IgD-negative memory B cell (primary cell): ENCODE measurements around the gene MXRA7. TPM values are rescaled to one million over a fixed set of nuclear protein-coding genes. Genes with fewer than 3 reads are reported as not detected.
"Not testable (repeated sequence)": the region's sequence is repeated elsewhere in the genome, so short reads cannot be mapped to it uniquely, and the experiment has no call there.

Experiments used
- H3K27ac Mint-ChIP-seq, 3 donors: one replicate each; pipeline ENCODE4 v1.8.0; 2020 to 2022; ENCODE audit warnings: mild to moderate bottlenecking in 3 of 3, mixed read lengths in 3 of 3, moderate library complexity in 1 of 3
- H3K27me3 Mint-ChIP-seq: one replicate; pipeline ENCODE4 v1.8.0; 2021; ENCODE audit warnings: mixed read lengths
- H3K36me3 Mint-ChIP-seq: one replicate; pipeline ENCODE4 v1.8.0; 2020; ENCODE audit warnings: mild to moderate bottlenecking, mixed read lengths
- H3K4me1 Mint-ChIP-seq, 3 donors: one replicate each; pipeline ENCODE4 v1.8.0; 2020 to 2022; ENCODE audit warnings: mixed read lengths in 3 of 3, mild to moderate bottlenecking in 1 of 3
- H3K4me3 Mint-ChIP-seq, 4 donors: one replicate each; pipeline ENCODE4 v1.8.0; 2020 to 2022; ENCODE audit warnings: mild to moderate bottlenecking in 4 of 4, mixed read lengths in 4 of 4, moderate library complexity in 3 of 4
- H3K9me3 Mint-ChIP-seq, 3 donors: one replicate each; pipeline ENCODE4 v1.8.0; 2020 to 2021; ENCODE audit warnings: mixed read lengths in 3 of 3, mild to moderate bottlenecking in 1 of 3
- polyA plus RNA-seq: library from polyadenylated mRNA; unstranded; fragments of 300-500 nt; fragmentation: Illumina TruSeq; gene quantifications from one replicate; pipeline ENCODE4 v1.2.3, GENCODE V29; 2021

MXRA7 gene
- polyA plus RNA-seq, 1 donor from 2014 or later = 2.7 TPM

GRCh38 chr17:76739568-76740115 is 28.9 kb upstream of the MXRA7 start:
- H3K27ac Mint-ChIP-seq, H3K9me3 Mint-ChIP-seq, H3K27me3 Mint-ChIP-seq: not testable (repeated sequence)
- Mint-ChIP-seq H3K4me3 (peak overlapping the region in 2 of 4 donors; percentile 39 to 91), H3K36me3 (peaks cover 13% of the 10 kb centered on the region), H3K4me1 (peaks cover 13 to 26% (median 23%) of the 10 kb centered on the region in 3 donors)

DNA sequence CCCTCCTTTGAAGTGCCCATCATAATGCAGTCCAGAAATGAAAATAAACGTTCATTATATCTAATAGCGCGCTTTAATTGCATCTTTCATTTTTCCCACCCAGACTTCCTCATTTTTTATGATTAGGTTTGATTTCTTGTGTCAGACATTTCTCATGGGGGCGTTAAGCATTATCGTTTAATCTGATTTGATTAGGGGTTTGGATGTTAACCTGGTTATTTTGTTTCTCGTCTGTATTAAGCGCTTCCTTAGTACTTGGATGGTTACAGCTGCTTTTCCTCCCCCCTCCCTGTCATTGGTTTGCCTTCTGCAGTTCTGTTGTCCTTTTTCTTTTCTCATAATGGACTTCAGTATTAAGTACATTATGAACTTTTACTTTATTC is 27.7 kb upstream of the MXRA7 start:
- Mint-ChIP-seq H3K9me3 (no peaks in the 10 kb centered on the region), H3K4me1 (peaks cover 20 to 36% (median 30%) of the 10 kb centered on the region in 3 donors), H3K4me3 (peak overlapping the region; percentile 91 to 99 (median 94)), H3K27ac (peak overlapping the region; percentile 96 to 99 (median 98)), H3K27me3 (no peaks in the 10 kb centered on the region), H3K36me3 (peaks cover 13% of the 10 kb centered on the region)

GRCh38 chr17:76737676-76738467 is 27.1 kb upstream of the MXRA7 start, which contains the start of gene MFSD11:
Gene MFSD11 (plus strand): TSS chr17:76738119. CDS start chr17:76738353, 234 bp downstream.
- H3K4me3 Mint-ChIP-seq = peak within 1 kb of the TSS; percentile 91 to 99 (median 94)
- H3K27me3 Mint-ChIP-seq = no peaks in the 10 kb centered on the region
- peaks cover 12% of the 10 kb centered on the region for H3K36me3 Mint-ChIP-seq
- H3K9me3 Mint-ChIP-seq = no peaks in the 10 kb centered on the region
- H3K4me1 Mint-ChIP-seq = peaks cover 26 to 41% (median 36%) of the 10 kb centered on the region in 3 donors
- H3K27ac Mint-ChIP-seq = peak within 1 kb of the TSS; percentile 96 to 99 (median 98)

DNA sequence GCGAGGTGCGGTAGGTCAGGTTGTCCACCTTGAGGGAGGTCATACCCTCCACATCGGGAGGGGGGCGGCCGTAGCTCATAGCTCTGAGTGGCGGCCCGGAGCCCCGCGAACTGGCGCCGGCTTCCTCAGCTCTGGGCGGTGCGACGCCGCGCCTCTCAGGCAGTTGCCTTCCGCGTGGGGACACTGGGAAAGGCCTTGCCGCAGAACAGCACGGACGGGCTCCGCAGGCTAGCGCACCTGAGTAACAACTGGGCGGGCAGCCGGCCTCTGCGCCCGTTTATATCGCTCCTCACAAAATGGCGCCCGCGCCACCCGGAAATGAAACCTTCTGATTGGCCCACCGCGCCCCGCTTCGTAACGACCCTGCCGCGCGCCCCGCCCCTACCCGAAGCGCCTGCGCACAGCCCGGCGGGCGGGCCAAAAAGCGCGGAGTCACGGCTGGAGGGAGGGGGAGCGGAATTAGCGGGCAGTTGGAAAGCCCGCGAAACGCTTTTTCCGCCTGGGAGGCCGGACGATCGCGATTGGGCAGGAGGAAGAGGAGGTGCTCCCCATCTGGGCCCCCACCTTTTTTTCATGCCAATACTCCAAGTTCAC is 26.4 kb upstream of the MXRA7 start, which contains the start of gene SRSF2:
SRSF2 (minus strand) TSS at position 250 of the 594 bp plus-strand sequence; CDS start at position 79, 171 bp downstream.
- no peaks in the 10 kb centered on the region for H3K27me3 Mint-ChIP-seq
- H3K9me3 Mint-ChIP-seq = no peaks in the 10 kb centered on the region
- H3K27ac Mint-ChIP-seq = peak within 1 kb of the TSS; percentile 98 to 100 (median 99)
- H3K4me3 Mint-ChIP-seq = peak within 1 kb of the TSS; percentile 91 to 99 (median 94)
- peaks cover 31 to 45% (median 36%) of the 10 kb centered on the region in 3 donors for H3K4me1 Mint-ChIP-seq
- peaks cover 10% of the 10 kb centered on the region for H3K36me3 Mint-ChIP-seq

DNA sequence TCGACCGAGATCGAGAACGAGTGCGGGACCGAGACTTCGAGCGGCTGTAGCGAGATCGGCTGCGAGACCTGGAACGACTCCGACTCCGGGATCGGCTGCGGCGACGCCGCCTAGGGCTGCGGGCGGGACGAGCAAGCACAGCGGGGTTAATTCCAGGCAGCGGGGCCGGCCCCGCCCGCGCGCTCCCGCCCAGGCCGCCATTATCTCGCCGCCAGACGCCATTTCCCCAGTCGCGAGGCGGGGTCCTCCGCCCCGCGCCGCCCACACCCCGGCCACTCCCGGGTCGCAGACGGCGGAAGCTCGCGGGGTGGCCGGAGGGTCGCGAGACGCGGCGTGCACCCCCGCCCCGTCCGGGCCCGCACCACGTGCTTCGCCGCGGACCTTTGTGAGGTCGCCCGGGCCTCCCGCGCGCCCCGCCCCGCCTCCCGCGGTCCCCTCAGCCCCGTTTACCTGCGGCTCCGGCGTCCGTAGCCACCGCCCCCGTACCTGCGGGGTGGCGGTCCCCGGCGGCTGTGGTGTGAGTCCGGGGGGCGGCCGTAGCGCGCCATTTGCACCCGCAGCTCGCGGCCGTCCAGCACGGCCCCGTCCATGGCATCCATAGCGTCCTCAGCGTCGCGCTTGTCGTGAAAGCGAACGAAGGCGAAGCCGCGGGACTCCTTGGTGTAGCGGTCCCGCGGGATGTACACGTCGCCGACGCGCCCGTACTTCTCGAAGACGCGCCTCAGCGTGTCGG is 25.8 kb upstream of the MXRA7 start:
- Mint-ChIP-seq H3K27me3 (no peaks in the 10 kb centered on the region), H3K36me3 (peaks cover 6% of the 10 kb centered on the region), H3K9me3 (no peaks in the 10 kb centered on the region), H3K4me1 (peaks cover 38 to 45% (median 41%) of the 10 kb centered on the region in 3 donors), H3K4me3 (peak overlapping the region; percentile 91 to 99 (median 94)), H3K27ac (peak overlapping the region; percentile 98 to 100 (median 99))

DNA sequence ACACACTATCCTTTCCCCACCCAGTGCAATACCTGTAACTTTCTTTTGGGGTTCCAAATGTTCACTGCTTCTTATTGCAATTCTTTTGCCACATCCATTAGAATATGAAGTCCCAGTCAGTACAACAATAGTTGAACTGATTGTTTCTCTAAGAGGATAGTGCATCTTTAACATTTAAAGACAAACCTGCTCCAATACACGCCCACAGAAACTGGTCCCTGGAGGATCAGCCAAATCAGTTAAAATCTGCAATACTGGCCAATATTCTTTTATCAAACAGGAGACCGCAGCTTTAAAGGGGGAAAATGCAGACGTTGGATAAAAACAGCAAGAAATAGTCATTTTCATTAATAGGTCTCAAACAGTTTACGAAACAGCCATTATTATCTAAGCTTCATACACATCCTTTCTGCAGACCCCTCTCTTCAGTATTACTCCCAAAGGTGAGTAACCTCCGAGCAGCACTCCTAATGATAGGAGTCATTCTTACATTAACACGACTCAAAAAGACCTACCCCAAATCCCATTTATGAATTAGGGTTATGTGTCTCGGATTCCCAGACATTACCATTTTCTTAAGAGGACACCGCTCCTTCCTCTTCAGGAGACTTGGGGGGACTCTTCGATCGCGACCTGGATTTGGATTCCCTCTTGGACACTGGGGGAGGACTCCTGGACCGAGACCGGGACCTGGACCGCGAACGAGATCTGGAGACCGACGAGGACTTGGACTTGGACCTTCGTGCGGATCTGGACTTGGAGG is 25.0 kb upstream of the MXRA7 start:
- Mint-ChIP-seq H3K4me1 (peaks cover 39 to 49% (median 40%) of the 10 kb centered on the region in 3 donors), H3K27ac (peak overlapping the region; percentile 98 to 100 (median 98)), H3K27me3 (no peaks in the 10 kb centered on the region), H3K9me3 (no peaks in the 10 kb centered on the region), H3K36me3 (peaks cover 6% of the 10 kb centered on the region), H3K4me3 (peak overlapping the region; percentile 91 to 97 (median 94))

GRCh38 chr17:76735006-76735405 is 24.2 kb upstream of the MXRA7 start:
- no peaks in the 10 kb centered on the region for H3K27me3 Mint-ChIP-seq
- H3K9me3 Mint-ChIP-seq = no peaks in the 10 kb centered on the region
- peak overlapping the region; percentile 98 to 100 (median 98) for H3K27ac Mint-ChIP-seq
- peak overlapping the region; percentile 91 to 97 (median 92) for H3K4me3 Mint-ChIP-seq
- H3K4me1 Mint-ChIP-seq = peaks cover 39 to 49% (median 40%) of the 10 kb centered on the region in 3 donors
- H3K36me3 Mint-ChIP-seq = peaks cover 6% of the 10 kb centered on the region

- Mint-ChIP-seq H3K36me3 (peaks cover 6% of the 10 kb centered on the region), H3K4me1 (peaks cover 39 to 53% (median 45%) of the 10 kb centered on the region in 3 donors), H3K27me3 (no peaks in the 10 kb centered on the region), H3K27ac (peak overlapping the region; percentile 40 to 82 (median 60)), H3K4me3 (peak overlapping the region; percentile 91 to 97 (median 92)), H3K9me3 (no peaks in the 10 kb centered on the region)
These were observed 23.5 kb upstream of the MXRA7 start for GRCh38 chr17:76734080-76734840.

DNA sequence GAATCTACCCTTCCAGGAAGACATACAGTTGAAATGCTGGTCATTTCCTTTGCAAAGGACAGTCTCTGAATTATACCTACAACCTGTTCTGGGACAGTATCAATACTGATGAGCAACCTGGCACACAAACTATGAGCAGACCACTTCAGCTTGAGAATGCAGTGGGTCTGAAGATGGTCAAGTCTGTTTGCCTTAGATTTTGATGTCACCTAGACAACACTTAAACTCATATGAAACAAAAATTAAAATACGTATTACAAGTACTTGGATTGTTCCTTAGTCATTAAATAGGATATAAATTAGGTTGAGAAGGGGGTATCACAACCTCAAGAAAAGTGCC is 22.8 kb upstream of the MXRA7 start:
- Mint-ChIP-seq H3K4me3 (peak overlapping the region in 3 of 4 donors; percentile 23 to 92 (median 91)), H3K9me3 (no peaks in the 10 kb centered on the region), H3K27me3 (no peaks in the 10 kb centered on the region), H3K27ac (peak overlapping the region; percentile 40 to 82 (median 76)), H3K36me3 (peaks cover 6% of the 10 kb centered on the region), H3K4me1 (peaks cover 36 to 48% (median 44%) of the 10 kb centered on the region in 3 donors)

- H3K27ac Mint-ChIP-seq = peak overlapping the region; percentile 40 to 82 (median 76)
- no peaks in the 10 kb centered on the region for H3K27me3 Mint-ChIP-seq
- no peaks in the 10 kb centered on the region for H3K9me3 Mint-ChIP-seq
- peaks cover 32 to 46% (median 40%) of the 10 kb centered on the region in 3 donors for H3K4me1 Mint-ChIP-seq
- H3K4me3 Mint-ChIP-seq = peak overlapping the region in 3 of 4 donors; percentile 23 to 92 (median 91)
- H3K36me3 Mint-ChIP-seq = peaks cover 6% of the 10 kb centered on the region
These were observed 22.2 kb upstream of the MXRA7 start for GRCh38 chr17:76732734-76733617.

- not testable (repeated sequence) for H3K36me3 Mint-ChIP-seq, H3K27me3 Mint-ChIP-seq, H3K9me3 Mint-ChIP-seq
- Mint-ChIP-seq H3K4me3 (peak overlapping the region in 2 of 4 donors; percentile 45 to 91), H3K27ac (peak overlapping the region; percentile 40 to 67 (median 53)), H3K4me1 (peaks cover 36 to 50% (median 48%) of the 10 kb centered on the region in 3 donors)
These were observed 21.3 kb upstream of the MXRA7 start for GRCh38 chr17:76731800-76732733.
